Hematopoietic multipotent progenitor cell (in vitro differentiated cells): ENCODE measurements around the gene DCUN1D2. TPM values are rescaled to one million over a fixed set of nuclear protein-coding genes. Genes with fewer than 3 reads are reported as not detected.
"Not testable (repeated sequence)": the region's sequence is repeated elsewhere in the genome, so short reads cannot be mapped to it uniquely, and the experiment has no call there.

Experiments
- DNase-seq, 3 donors: peaks; one replicate each; pipeline ENCODE4 v3.0.0-alpha.2; 2011 to 2015; ENCODE audit warnings: low read depth in 2 of 3, low spot score in 2 of 3
- total RNA-seq: library from RNA; depleted of rRNA; stranded (reverse); fragments of >200 nt; gene quantifications from one replicate; pipeline ENCODE4 v1.2.3, GENCODE V29; 2012

The DCUN1D2 gene
- total RNA-seq = 7.3 TPM

- peak; percentile 52 to 81 (median 79) for DNase-seq
Observed at GRCh38 chr13:113490496-113491417, at the start of gene DCUN1D2. Gene DCUN1D2, minus strand, starts transcription at chr13:113490711. Its CDS starts 42 bp downstream, at chr13:113490669.

- no peak for DNase-seq
Observed at GRCh38 chr13:113539822-113540221, 49.3 kb upstream of the DCUN1D2 start.

GRCh38 chr13:113539176-113539575, 48.7 kb upstream of the DCUN1D2 start:
- no peak for DNase-seq

- DNase-seq = no peak
Observed at GRCh38 chr13:113538689-113539058, 48.2 kb upstream of the DCUN1D2 start.

- DNase-seq = no peak
Observed at GRCh38 chr13:113537909-113538688, 47.6 kb upstream of the DCUN1D2 start.

GRCh38 chr13:113537205-113537604, 46.7 kb upstream of the DCUN1D2 start:
- DNase-seq = no peak

- DNase-seq = no peak
Observed at GRCh38 chr13:113536461-113537110, 46.1 kb upstream of the DCUN1D2 start.

- no peak for DNase-seq
Observed at GRCh38 chr13:113535381-113535781, 44.9 kb upstream of the DCUN1D2 start.

GRCh38 chr13:113534236-113534860, 43.8 kb upstream of the DCUN1D2 start:
- DNase-seq = no peak

- no peak for DNase-seq
Observed at GRCh38 chr13:113533161-113533840, 42.8 kb upstream of the DCUN1D2 start.

- no peak for DNase-seq
Observed at GRCh38 chr13:113532156-113532806, 41.8 kb upstream of the DCUN1D2 start.

- no peak for DNase-seq
Observed at GRCh38 chr13:113531041-113531873, 40.7 kb upstream of the DCUN1D2 start.

- DNase-seq = no peak
Observed at GRCh38 chr13:113528813-113529180, 38.3 kb upstream of the DCUN1D2 start.

GRCh38 chr13:113528101-113528812, 37.7 kb upstream of the DCUN1D2 start:
- DNase-seq = peak in 1 of 3 donors; percentile 29

GRCh38 chr13:113527272-113527958, 36.9 kb upstream of the DCUN1D2 start:
- DNase-seq = no peak

GRCh38 chr13:113526466-113527220, 36.1 kb upstream of the DCUN1D2 start:
- DNase-seq = no peak

- DNase-seq = not testable (repeated sequence)
Observed at GRCh38 chr13:113522438-113522837, 31.9 kb upstream of the DCUN1D2 start.
